ENCODE results near the gene LNX1. TPM values are rescaled to one million over a fixed set of nuclear protein-coding genes. Genes with fewer than 3 reads are reported as not detected.
A peak's percentile ranks its signal among the peaks of the same experiment; 100 is the strongest.

Gene LNX1
- total and polyA plus RNA-seq, 9 of the 15 experiments (the other 6 are each of a cell fraction or from before 2014, with no cell fraction given): 0.40 to 3.6 (median 2.2) TPM

DNA sequence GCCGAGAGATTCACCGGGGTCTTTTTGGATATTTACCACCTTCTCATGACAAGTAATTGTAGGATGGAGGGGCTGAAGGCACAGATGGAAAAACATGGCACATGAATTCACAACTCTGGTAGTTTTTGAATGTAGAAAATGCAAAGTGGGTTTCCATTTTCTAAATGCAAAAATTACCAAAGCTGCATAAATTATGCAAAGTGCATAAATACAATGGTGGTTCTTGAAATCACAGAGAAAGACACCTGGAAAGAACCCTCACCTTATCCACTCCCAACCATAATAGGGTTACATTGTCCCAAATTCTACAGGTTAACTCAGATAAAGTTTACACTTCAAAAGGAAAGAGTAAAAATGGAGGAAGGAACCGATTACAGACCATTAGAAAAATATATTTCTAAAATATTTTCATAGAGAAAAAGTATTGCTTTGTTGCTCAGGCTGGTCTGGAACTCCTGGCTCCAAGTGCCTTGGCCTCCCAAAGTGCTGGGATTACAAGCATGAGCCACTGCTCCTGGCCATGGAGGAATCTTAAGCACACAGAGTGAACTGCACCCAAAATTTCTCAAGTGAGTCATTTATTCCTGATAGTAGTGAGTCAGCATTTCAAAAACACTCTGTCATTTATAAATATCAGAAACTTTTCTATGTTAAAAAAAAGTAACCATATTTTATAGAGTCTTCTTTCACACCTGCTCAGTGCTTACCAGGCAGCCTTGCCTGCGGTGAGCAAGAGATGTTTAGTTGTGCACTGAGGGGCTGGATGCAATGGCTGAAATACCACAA lies 112.4 kb downstream of the LNX1 start:
- Histone ChIP-seq H4K20me1 (replicated peaks; ENCODE audit: control insufficient read depth, insufficient read depth, low read length) (no peaks in the 10 kb centered on the region), H2AFZ (ENCODE audit: low read depth, low read length) (peak overlapping the region; percentile 66; the same call in 1 of the 2 replicates), H3K27me3 (ENCODE audit: control insufficient read depth in 2 of 2, insufficient read depth in 2 of 2, low read length in 2 of 2) (no peaks in the 10 kb centered on the region), H3K4me1 (replicated peaks in 1 of 2; ENCODE audit: control insufficient read depth in 2 of 2, insufficient read depth in 2 of 2, low read length in 2 of 2) (peaks cover 0 to 2% of the 10 kb centered on the region in 2 experiments; a peak in 2 of 5 replicates), H3K9ac (ENCODE audit: insufficient read depth in 1 of 2, low read depth in 2 of 2, low read length in 2 of 2) (no peak overlapping the region), H3K27ac (ENCODE audit: extremely low read depth, low read depth, low read length) (peak overlapping the region; percentile 35; the same call in 1 of the 3 replicates), H3K9me1 (ENCODE audit: control insufficient read depth, insufficient read depth, low read length) (no peaks in the 10 kb centered on the region), H3K79me2 (ENCODE audit: control insufficient read depth, insufficient read depth, low read length) (no peaks in the 10 kb centered on the region), H3K9me3 (replicated peaks; ENCODE audit: control insufficient read depth, insufficient read depth, low read depth, low read length) (no peaks in the 10 kb centered on the region), H3K36me3 (ENCODE audit: control insufficient read depth, insufficient read depth, low read length) (no peaks in the 10 kb centered on the region), H3K4me2 (ENCODE audit: insufficient read depth, low read length) (no peak overlapping the region), H3K4me3 (no peak overlapping the region)
- in situ Hi-C loops (cut with MboI) (loop anchor here (25.0 kb wide), 1 partner anchor 758 kb away; the partner anchor contains the start of gene PDGFRA), intact Hi-C loops (cut with micrococcal nuclease) (no loop called here)
- BruUV-seq (replicated peaks): no TSS peak
- DNase-seq (ENCODE audit: extremely low read depth in 1 of 4, low spot score in 3 of 4): peak in 1 of 4 experiments; percentile 14
- POLR2A ChIA-PET: interaction anchor here (1.0 to 1.3 kb wide), 2 partner anchors 9 to 32 kb away, joined by 3 to 4 read pairs; no protein-coding TSS in a partner anchor
- CTCF ChIA-PET (ENCODE audit: low intra/inter-chr PET ratio): no interaction called here
- peak; percentile 29 for FAIRE-seq
- WGBS (ENCODE audit: insufficient coverage, low coverage, missing lambda C conversion rate): 40% methylated on average over 4 of the region's 4 CpGs
- ATAC-seq: peak; percentile 54
- TF ChIP-seq MAFF (IDR thresholded peaks at IDR 0.05; ENCODE audit: low read length) (peak; percentile 62; the same call in 1 of the 2 replicates), MAFK (IDR thresholded peaks at IDR 0.05; ENCODE audit: low read length) (peak; percentile 55; the same call in 1 of the 2 replicates), RBBP5 (IDR thresholded peaks at IDR 0.05; ENCODE audit: borderline replicate concordance, insufficient read depth, low read length, poor library complexity, severe bottlenecking) (no peak), ZNF707 (CRISPR knock-in tag; conservative IDR thresholded peaks at IDR 0.05) (no peak), C11orf30 (IDR thresholded peaks at IDR 0.05; ENCODE audit: low read depth) (peak; percentile 89), ZNF124 (CRISPR knock-in tag; IDR thresholded peaks at IDR 0.05) (no peak), BRD9 (IDR thresholded peaks at IDR 0.05; ENCODE audit: low read depth, partially characterized antibody) (no peak), E4F1 (CRISPR knock-in tag; IDR thresholded peaks at IDR 0.05; ENCODE audit: borderline replicate concordance) (no peak), STAG1 (CRISPR knock-in tag; IDR thresholded peaks at IDR 0.05; ENCODE audit: borderline replicate concordance) (no peak), DMBX1 (CRISPR knock-in tag; IDR thresholded peaks at IDR 0.05; ENCODE audit: borderline replicate concordance) (0 out of 2 replicates have a peak, but pooled peaks have one; percentile 34)
- TF ChIP-seq, protein P1, sequence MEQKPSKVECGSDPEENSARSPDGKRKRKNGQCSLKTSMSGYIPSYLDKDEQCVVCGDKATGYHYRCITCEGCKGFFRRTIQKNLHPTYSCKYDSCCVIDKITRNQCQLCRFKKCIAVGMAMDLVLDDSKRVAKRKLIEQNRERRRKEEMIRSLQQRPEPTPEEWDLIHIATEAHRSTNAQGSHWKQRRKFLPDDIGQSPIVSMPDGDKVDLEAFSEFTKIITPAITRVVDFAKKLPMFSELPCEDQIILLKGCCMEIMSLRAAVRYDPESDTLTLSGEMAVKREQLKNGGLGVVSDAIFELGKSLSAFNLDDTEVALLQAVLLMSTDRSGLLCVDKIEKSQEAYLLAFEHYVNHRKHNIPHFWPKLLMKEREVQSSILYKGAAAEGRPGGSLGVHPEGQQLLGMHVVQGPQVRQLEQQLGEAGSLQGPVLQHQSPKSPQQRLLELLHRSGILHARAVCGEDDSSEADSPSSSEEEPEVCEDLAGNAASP (IDR thresholded peaks at IDR 0.05): no peak
- TF ChIP-seq, protein P2, sequence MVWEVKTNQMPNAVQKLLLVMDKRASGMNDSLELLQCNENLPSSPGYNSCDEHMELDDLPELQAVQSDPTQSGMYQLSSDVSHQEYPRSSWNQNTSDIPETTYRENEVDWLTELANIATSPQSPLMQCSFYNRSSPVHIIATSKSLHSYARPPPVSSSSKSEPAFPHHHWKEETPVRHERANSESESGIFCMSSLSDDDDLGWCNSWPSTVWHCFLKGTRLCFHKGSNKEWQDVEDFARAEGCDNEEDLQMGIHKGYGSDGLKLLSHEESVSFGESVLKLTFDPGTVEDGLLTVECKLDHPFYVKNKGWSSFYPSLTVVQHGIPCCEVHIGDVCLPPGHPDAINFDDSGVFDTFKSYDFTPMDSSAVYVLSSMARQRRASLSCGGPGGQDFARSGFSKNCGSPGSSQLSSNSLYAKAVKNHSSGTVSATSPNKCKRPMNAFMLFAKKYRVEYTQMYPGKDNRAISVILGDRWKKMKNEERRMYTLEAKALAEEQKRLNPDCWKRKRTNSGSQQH (CRISPR knock-in tag; IDR thresholded peaks at IDR 0.05): no peak
